Smooth muscle cell (in vitro differentiated cells): ENCODE results near the gene LSR. TPM values are rescaled to one million over a fixed set of nuclear protein-coding genes. Genes with fewer than 3 reads are reported as not detected.
"Not testable (repeated sequence)": the region's sequence is repeated elsewhere in the genome, so short reads cannot be mapped to it uniquely, and the experiment has no call there.

Experiments
- DNase-seq: peaks from one replicate; lab custom pipeline; 2025; ENCODE audit not compliant: unreplicated experiment; lab: John Stamatoyannopoulos, UW
- H2AFZ ChIP-seq: fragments of 200-600 bp; sonication (generic); 2 replicates; pipeline ENCODE4 v1.6.0; 2016; ENCODE audit warnings: antibody characterized with exemption, low read depth, mild to moderate bottlenecking
- H3F3A ChIP-seq: fragments of 200-600 bp; sonication (generic); 2 replicates; pipeline ENCODE4 v1.6.0; 2017; ENCODE audit warnings: antibody characterized with exemption, low read depth
- H3K27ac ChIP-seq: fragments of 200-600 bp; sonication (generic); 2 replicates; pipeline ENCODE4 v1.5.1; 2016; ENCODE audit warnings: low read depth, mild to moderate bottlenecking
- H3K27me3 ChIP-seq: fragments of 200-600 bp; sonication (generic); 2 replicates; pipeline ENCODE4 v1.6.1; 2016; ENCODE audit warnings: low read depth, mild to moderate bottlenecking
- H3K36me3 ChIP-seq: fragments of 200-600 bp; sonication (generic); 2 replicates; pipeline ENCODE4 v1.5.1; 2016; ENCODE audit warnings: low read depth
- H3K4me1 ChIP-seq: fragments of 200-600 bp; sonication (generic); 2 replicates; pipeline ENCODE4 v1.5.1; 2016; ENCODE audit warnings: low read depth
- H3K4me2 ChIP-seq: fragments of 200-600 bp; sonication (generic); 2 replicates; pipeline ENCODE4 v1.6.0; 2016; ENCODE audit warnings: mild to moderate bottlenecking
- H3K4me3 ChIP-seq: fragments of 200-600 bp; sonication (generic); 2 replicates; pipeline ENCODE4 v1.5.1; 2016; ENCODE audit warnings: mild to moderate bottlenecking
- H3K79me2 ChIP-seq: fragments of 200-600 bp; sonication (generic); 2 replicates; pipeline ENCODE4 v1.6.0; 2016; ENCODE audit warnings: low read depth, mild to moderate bottlenecking
- H3K9ac ChIP-seq: fragments of 200-600 bp; sonication (generic); 2 replicates; pipeline ENCODE4 v1.6.0; 2016; ENCODE audit warnings: low read depth
- H3K9me3 ChIP-seq: fragments of 200-600 bp; sonication (generic); replicated peaks from 2 replicates; pipeline ENCODE4 v1.5.1; 2016; ENCODE audit warnings: low read depth
- H4K20me1 ChIP-seq: fragments of 200-600 bp; sonication (generic); 2 replicates; pipeline ENCODE4 v1.6.0; 2016; ENCODE audit warnings: low read depth
- WGBS: methylation state at CpG from one replicate; pipeline ENCODE4 v1.1.7; 2016; ENCODE audit warnings: low lambda C conversion rate; 5-methylcytosine and 5-hydroxymethylcytosine counted together
- polyA plus RNA-seq: library from polyadenylated mRNA; unstranded; fragments of >200 nt; fragmentation: Nextera tagmentation; extraction: Ambion mirVana; gene quantifications from 2 replicates; pipeline ENCODE4 v1.2.1, GENCODE V29; 2016
- total RNA-seq: library from RNA; depleted of rRNA; stranded (reverse); fragments of >200 nt; gene quantifications from 2 replicates; pipeline ENCODE4 v1.2.3, GENCODE V29; 2014
- TF ChIP-seq, protein P1 (sequence below): fragments of 200-600 bp; sonication (generic); IDR thresholded peaks from 2 replicates; pipeline ENCODE4 v1.5.1; 2017; ENCODE audit warnings: borderline replicate concordance, mild to moderate bottlenecking, antibody characterized with exemption; ENCODE audit not compliant: insufficient read depth, poor library complexity, severe bottlenecking

The LSR gene
- total and polyA plus RNA-seq, 2 experiments from 2014 or later, result 14.0 to 14.2 TPM

DNA sequence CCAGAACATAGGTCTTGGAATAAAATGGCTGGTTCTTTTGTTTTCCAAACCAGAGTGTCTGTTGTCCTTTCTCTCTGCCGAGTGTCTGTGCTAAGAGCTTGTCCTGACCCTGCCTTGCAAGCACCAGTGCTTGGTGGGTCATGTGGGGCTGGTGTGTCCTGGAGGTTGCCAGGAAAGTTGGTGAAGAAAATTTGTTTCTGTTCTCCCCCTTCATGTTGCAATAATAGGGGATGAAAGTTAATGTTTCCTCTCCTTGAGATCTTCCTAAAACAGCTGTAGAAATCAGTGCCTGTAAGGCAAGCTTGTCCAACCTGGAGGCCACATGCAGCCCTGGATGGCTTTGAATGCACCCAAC is 36.3 kb downstream of the LSR start:
- Histone ChIP-seq H3K27me3 (peaks cover 12% of the 10 kb centered on the region), H3K9ac (no peak overlapping the region), H2AFZ (no peak overlapping the region), H3K27ac (no peak overlapping the region), H3K9me3 (no peaks in the 10 kb centered on the region), H3K4me3 (no peak overlapping the region), H3K36me3 (no peaks in the 10 kb centered on the region), H3F3A (no peaks in the 10 kb centered on the region), H3K79me2 (no peaks in the 10 kb centered on the region), H3K4me2 (no peak overlapping the region), H4K20me1 (no peaks in the 10 kb centered on the region), H3K4me1 (no peaks in the 10 kb centered on the region)
- DNase-seq, result no peak
- TF ChIP-seq, protein P1, sequence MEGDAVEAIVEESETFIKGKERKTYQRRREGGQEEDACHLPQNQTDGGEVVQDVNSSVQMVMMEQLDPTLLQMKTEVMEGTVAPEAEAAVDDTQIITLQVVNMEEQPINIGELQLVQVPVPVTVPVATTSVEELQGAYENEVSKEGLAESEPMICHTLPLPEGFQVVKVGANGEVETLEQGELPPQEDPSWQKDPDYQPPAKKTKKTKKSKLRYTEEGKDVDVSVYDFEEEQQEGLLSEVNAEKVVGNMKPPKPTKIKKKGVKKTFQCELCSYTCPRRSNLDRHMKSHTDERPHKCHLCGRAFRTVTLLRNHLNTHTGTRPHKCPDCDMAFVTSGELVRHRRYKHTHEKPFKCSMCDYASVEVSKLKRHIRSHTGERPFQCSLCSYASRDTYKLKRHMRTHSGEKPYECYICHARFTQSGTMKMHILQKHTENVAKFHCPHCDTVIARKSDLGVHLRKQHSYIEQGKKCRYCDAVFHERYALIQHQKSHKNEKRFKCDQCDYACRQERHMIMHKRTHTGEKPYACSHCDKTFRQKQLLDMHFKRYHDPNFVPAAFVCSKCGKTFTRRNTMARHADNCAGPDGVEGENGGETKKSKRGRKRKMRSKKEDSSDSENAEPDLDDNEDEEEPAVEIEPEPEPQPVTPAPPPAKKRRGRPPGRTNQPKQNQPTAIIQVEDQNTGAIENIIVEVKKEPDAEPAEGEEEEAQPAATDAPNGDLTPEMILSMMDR, result no peak
- 45% methylated on average over 1 of the region's 1 CpG for WGBS

DNA sequence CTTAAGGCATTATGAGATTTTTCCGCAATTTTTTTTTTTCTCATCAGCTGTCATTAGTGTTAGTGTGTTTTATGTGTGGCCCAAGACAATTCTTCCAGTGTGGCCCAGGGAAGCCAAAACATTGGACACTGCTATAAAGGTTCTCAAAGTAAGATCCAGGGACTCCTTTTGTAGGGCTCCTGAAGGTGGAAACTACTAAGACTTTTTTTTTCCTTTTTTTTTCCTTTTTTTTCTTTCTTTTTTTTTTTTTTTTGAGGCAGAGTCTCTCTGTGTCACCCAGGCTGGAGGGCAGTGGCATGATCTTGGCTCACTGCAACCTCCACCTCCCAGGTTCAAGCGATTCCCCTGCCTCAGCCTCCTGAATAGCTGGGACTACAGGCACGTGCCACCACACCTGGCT is 36.7 kb downstream of the LSR start:
- 94% methylated on average over 3 of the region's 3 CpGs for WGBS
- peaks cover 12% of the 10 kb centered on the region for H3K27me3 ChIP-seq
- not testable (repeated sequence) for H3K9ac ChIP-seq, H3K4me2 ChIP-seq, H3K27ac ChIP-seq, DNase-seq, H3K4me1 ChIP-seq, H3F3A ChIP-seq, H3K9me3 ChIP-seq, H3K79me2 ChIP-seq, H4K20me1 ChIP-seq, H3K36me3 ChIP-seq, H3K4me3 ChIP-seq, H2AFZ ChIP-seq

DNA sequence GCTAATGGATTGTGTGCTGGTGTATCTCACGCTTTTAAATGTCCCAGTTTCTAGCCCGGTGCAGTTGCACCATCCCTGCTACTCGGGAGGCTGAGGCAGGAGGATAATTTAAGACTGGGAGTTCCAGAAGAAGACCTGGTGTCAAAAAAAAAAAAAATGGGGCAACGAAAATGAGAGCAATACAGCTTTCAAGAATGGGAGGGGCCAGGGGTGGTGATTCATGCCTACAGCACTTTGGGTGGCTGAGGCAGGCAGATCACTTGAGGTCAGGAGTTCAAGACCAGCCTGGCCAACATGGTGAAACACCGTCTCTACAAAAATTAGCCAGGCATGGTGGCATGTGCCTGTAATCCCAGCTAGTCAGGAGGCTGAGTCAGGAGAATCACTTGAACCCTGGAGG is 37.3 kb downstream of the LSR start:
- H3K27me3 ChIP-seq, result peaks cover 12% of the 10 kb centered on the region
- DNase-seq, H3K4me3 ChIP-seq, H3K79me2 ChIP-seq, H3K9me3 ChIP-seq, H3K9ac ChIP-seq, H3K27ac ChIP-seq, H2AFZ ChIP-seq, H3F3A ChIP-seq, H3K4me1 ChIP-seq, H4K20me1 ChIP-seq, H3K36me3 ChIP-seq, H3K4me2 ChIP-seq: not testable (repeated sequence)
- 86% methylated on average over 5 of the region's 5 CpGs for WGBS

DNA sequence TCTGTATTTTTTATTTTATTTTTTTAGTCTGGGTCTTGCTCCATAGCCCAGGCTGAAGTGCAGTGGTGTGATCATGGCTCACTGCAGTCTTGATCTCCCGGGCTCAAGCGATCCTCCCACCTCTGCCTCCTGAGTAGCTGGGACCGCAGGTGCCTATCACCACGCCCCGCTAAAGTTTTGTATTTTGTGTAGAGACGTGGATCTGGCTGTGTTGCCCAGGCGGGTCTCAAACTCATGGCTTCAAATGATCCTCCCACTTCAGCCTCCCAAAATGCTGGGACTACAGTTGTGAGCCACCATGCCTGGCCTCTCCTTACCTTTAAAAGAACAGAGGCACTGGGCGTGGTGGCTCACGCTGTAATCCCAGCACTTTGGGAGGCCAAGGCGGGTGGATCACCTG is 38.9 kb downstream of the LSR start:
- Histone ChIP-seq H3K9me3 (no peaks in the 10 kb centered on the region), H3K27ac (no peak overlapping the region), H3F3A (no peaks in the 10 kb centered on the region), H3K9ac (no peak overlapping the region), H3K4me1 (no peaks in the 10 kb centered on the region), H2AFZ (no peak overlapping the region), H3K4me3 (no peak overlapping the region), H4K20me1 (no peaks in the 10 kb centered on the region), H3K27me3 (peaks cover 5% of the 10 kb centered on the region), H3K4me2 (no peak overlapping the region), H3K79me2 (no peaks in the 10 kb centered on the region), H3K36me3 (no peaks in the 10 kb centered on the region)
- TF ChIP-seq, protein P1, result no peak
- no peak for DNase-seq
- WGBS, result 96% methylated on average over 10 of the region's 10 CpGs

DNA sequence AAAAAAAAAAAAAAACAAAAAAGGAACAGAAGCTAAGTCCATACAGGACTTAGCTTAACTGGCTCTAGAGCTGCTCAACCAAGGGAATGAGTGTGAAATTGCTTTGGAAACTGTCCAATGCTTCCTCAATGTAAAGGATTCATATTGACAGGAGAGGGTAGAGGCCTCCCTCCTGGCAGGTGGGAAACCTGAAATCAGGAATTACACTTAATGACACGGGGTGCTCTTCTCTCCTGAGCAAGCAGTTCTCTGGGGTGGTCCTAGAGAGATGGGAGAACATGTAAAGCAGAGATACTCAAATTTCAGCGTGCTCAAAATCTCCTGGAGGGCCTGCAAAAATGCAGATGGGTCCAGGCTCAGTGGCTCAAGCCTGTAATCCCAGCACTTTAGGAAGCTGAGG is 39.5 kb downstream of the LSR start:
- H2AFZ ChIP-seq, result no peak overlapping the region
- H3K9ac ChIP-seq, result no peak overlapping the region
- WGBS, result 80% methylated on average over 2 of the region's 2 CpGs
- H3K4me3 ChIP-seq, result no peak overlapping the region
- H4K20me1 ChIP-seq, result no peaks in the 10 kb centered on the region
- TF ChIP-seq, protein P1, result no peak
- H3F3A ChIP-seq, result no peaks in the 10 kb centered on the region
- no peaks in the 10 kb centered on the region for H3K36me3 ChIP-seq
- no peak for DNase-seq
- H3K27ac ChIP-seq, result no peak overlapping the region
- H3K9me3 ChIP-seq, result no peaks in the 10 kb centered on the region
- H3K4me2 ChIP-seq, result no peak overlapping the region
- H3K27me3 ChIP-seq, result peaks cover under 1% of the 10 kb centered on the region
- no peaks in the 10 kb centered on the region for H3K4me1 ChIP-seq
- no peaks in the 10 kb centered on the region for H3K79me2 ChIP-seq
